Esophagus squamous epithelium (tissue), 5 donors: ENCODE data around the gene SLC7A6OS. TPM values are rescaled to one million over a fixed set of nuclear protein-coding genes. Genes with fewer than 3 reads are reported as not detected.

Source experiments
- DNase-seq: peaks from one replicate; lab custom pipeline; 2025; lab: John Stamatoyannopoulos, UW
- H3K27ac ChIP-seq, 4 donors: fragments of 200-600 bp; sonication (generic); one replicate each; pipeline ENCODE4 v1.5.1; 2016 to 2019; ENCODE audit warnings: mild to moderate bottlenecking in 1 of 4
- H3K27me3 ChIP-seq, 4 donors: fragments of 200-600 bp; sonication (generic); 1 replicate in 3 of 4; 2 replicates in 1 of 4; pipeline versions ENCODE4 v1.5.1 to v1.6.0; 2017 to 2021; ENCODE audit warnings: antibody characterized with exemption in 1 of 4
- H3K36me3 ChIP-seq, 3 donors: fragments of 200-600 bp; sonication (generic); one replicate each; pipeline ENCODE4 v1.5.1; 2016 to 2019
- H3K4me1 ChIP-seq, 3 donors: fragments of 200-600 bp; sonication (generic); one replicate each; pipeline ENCODE4 v1.5.1; 2017 to 2019
- H3K4me3 ChIP-seq, 4 donors: fragments of 200-600 bp; sonication (generic); 1 replicate in 3 of 4; 2 replicates in 1 of 4; pipeline ENCODE4 v1.5.1; 2016 to 2019; ENCODE audit warnings: mild to moderate bottlenecking in 2 of 4, moderate library complexity in 1 of 4
- H3K9me3 ChIP-seq, 3 donors: fragments of 200-600 bp; sonication (generic); one replicate each; pipeline ENCODE4 v1.5.1; 2016 to 2019
- POLR2A ChIP-seq, 4 donors: fragments of 450-650 bp; IDR thresholded peaks; one replicate each; pipeline ENCODE4 v1.6.1; 2017; ENCODE audit warnings: antibody characterized with exemption in 4 of 4, mild to moderate bottlenecking in 4 of 4, moderate library complexity in 3 of 4
- WGBS, 2 donors: methylation state at CpG; one replicate each; pipeline ENCODE4 v1.1.5; 2018; 5-methylcytosine and 5-hydroxymethylcytosine counted together
- intact Hi-C: fragments of 100-400 bp; cut with DNase I; formaldehyde crosslinking; loops from one replicate; pipeline ENCODE4 v1.15.0; 2022
- total RNA-seq, 4 donors: library from RNA; depleted of rRNA; stranded (reverse); fragments of >200 nt; gene quantifications; one replicate each; pipeline ENCODE4 v1.1.0, GENCODE V29; 2016
- TF ChIP-seq, protein P1 (sequence below), 6 experiments: fragments of 450-650 bp in 4 of 6; fragments of 200-600 bp in 2 of 6; sonication (generic) in 2 of 6; IDR thresholded peaks; one replicate each; pipeline ENCODE4 v1.5.1; 2016 to 2019; ENCODE audit warnings: antibody characterized with exemption in 6 of 6, mild to moderate bottlenecking in 4 of 6, moderate library complexity in 4 of 6
- donor health status: DM: yes; HTN: yes; CAD: no.

Gene SLC7A6OS
- total RNA-seq, 4 donors from 2014 or later, result 4.5 to 16.2 (median 6.7) TPM

DNA sequence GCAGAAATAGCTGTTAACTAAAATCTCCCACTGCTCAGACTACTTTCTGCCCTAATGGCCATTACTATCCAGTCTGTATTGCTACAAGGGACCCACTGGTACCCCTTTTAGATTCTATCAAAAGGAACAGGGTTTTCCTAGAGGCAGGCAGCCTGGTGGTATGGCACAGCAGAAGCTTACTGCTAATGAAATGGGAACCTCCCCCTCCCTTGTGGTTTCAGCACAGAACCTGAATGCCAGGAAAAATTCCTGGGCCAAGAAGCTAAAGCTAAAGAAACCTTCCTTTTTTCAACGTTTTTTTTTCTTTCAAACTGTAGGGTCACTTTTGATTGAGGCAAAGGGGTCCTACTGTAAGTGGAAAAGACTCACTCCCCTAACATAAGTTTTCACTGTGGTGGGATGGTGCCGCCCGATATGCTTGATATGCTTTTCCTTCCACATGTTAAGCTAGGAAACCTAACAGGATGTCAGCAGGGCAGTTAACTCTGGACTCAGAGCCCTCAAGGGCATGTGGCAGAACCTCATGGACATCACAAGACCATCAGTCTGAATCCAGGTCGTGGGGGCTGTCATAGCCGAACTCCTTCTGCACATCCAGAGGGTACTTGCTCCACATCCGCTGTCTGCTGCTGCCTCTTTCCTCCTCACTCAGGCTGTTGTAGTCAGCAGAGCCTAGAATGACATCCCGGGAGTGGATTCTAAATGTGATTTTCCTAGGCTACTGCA lies 9.8 kb downstream of the SLC7A6OS start:
- intact Hi-C loops, result no loop called here
- DNase-seq, result no peak
- no peaks in the 10 kb centered on the region for H3K9me3 ChIP-seq
- WGBS, 2 donors, result 71 to 75% methylated on average over 4 to 7 of the region's 7 CpGs
- peaks cover 14 to 100% (median 55%) of the 10 kb centered on the region in 3 donors for H3K36me3 ChIP-seq
- no peak overlapping the region for H3K4me3 ChIP-seq
- TF ChIP-seq POLR2A (IDR thresholded peaks at IDR 0.05), result no peak
- TF ChIP-seq, protein P1, sequence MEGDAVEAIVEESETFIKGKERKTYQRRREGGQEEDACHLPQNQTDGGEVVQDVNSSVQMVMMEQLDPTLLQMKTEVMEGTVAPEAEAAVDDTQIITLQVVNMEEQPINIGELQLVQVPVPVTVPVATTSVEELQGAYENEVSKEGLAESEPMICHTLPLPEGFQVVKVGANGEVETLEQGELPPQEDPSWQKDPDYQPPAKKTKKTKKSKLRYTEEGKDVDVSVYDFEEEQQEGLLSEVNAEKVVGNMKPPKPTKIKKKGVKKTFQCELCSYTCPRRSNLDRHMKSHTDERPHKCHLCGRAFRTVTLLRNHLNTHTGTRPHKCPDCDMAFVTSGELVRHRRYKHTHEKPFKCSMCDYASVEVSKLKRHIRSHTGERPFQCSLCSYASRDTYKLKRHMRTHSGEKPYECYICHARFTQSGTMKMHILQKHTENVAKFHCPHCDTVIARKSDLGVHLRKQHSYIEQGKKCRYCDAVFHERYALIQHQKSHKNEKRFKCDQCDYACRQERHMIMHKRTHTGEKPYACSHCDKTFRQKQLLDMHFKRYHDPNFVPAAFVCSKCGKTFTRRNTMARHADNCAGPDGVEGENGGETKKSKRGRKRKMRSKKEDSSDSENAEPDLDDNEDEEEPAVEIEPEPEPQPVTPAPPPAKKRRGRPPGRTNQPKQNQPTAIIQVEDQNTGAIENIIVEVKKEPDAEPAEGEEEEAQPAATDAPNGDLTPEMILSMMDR (IDR thresholded peaks at IDR 0.05), result no peak
- peaks cover 0 to 30% (median 27%) of the 10 kb centered on the region in 3 donors for H3K4me1 ChIP-seq
- peak overlapping the region in 1 of 4 donors; percentile 69 for H3K27ac ChIP-seq
- H3K27me3 ChIP-seq, result no peaks in the 10 kb centered on the region

DNA sequence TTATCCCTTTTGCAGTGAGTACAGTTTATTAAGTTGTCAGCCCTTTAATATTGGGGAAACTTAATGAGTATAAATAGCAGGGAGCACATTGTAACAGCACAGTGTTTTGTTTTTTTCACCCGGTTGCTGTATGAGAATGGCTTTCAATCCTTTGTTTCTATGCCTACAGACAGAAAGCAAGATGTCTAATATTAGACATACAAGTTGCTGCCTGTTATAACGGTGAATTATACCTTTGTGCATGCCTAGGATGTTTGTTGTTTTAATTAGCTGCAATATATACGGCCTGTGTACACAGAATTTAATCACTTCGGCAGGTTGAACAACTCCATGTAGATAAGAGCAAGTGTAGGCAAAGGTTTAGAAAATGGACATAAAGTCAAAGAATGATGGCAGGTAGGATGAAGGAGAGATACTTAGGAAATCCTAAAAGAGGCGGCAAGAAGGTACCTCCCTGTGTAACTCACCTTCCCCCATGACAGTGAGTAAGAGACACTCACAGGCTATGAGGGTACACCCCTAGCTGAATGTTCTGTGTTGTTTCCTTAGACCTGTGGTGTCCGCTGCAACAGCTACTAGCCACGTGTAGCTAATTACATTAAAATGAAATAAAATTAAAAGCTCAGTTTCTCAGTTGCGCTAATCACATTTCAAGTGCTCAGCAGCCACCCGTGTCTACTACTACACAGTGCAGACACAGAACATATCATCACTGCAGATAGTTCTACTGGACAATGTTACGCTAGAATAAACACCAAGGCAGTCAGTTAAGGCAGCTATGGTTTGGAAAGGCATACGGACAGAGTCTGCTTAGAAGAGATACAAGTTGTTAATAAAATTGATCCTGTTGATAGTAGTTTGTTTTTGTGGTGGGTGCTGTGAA lies 10.9 kb downstream of the SLC7A6OS start:
- TF ChIP-seq, protein P1 (IDR thresholded peaks at IDR 0.05), result no peak
- no peak for TF ChIP-seq POLR2A (IDR thresholded peaks at IDR 0.05)
- peak overlapping the region; percentile 49 to 70 (median 67) for H3K27ac ChIP-seq
- H3K4me1 ChIP-seq, result peaks cover 0 to 30% (median 27%) of the 10 kb centered on the region in 3 donors
- H3K36me3 ChIP-seq, result peaks cover 14 to 100% (median 51%) of the 10 kb centered on the region in 3 donors
- 52 to 55% methylated on average over 11 of the region's 11 CpGs for WGBS, 2 donors
- no peak overlapping the region for H3K4me3 ChIP-seq
- no peaks in the 10 kb centered on the region for H3K27me3 ChIP-seq
- no peak for DNase-seq
- no peaks in the 10 kb centered on the region for H3K9me3 ChIP-seq
- intact Hi-C loops, result loop anchor here (10.0 kb wide), 1 partner anchor 55 kb away; no protein-coding TSS in a partner anchor

DNA sequence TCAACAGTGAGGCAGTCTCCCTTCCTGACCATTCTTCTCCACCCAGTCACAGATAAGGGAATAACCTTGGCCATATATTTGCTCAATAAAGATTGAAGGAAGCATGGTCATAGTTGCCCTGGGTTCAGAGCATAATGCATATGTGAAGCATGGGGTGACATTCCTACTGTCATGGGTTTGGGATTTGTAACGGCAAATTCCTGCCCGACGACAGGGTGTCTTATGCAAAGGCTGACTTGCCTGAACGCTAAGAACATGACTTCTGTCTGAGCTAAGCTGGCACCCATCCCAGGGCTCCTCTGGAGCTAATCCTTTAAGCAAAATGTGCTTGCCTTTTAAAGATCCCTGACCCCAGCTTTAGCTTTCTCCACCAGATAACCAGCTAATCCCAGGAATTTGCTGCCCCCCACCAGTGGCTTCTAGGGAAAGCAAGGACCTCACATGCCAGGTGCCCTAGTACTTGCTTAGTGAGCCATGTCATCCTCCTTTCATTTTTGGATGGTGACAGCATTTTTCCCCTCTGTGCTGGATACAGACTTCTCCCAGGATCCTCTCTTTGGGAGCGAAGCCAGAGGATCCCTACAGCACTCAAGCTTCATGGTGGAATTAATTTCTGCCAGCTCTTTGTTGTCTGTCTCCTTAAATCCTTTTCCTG lies 11.7 kb downstream of the SLC7A6OS start:
- intact Hi-C loops, result loop anchor here (10.0 kb wide), 1 partner anchor 56 kb away; no protein-coding TSS in a partner anchor
- Histone ChIP-seq H3K36me3 (peaks cover 14 to 100% (median 51%) of the 10 kb centered on the region in 3 donors), H3K9me3 (no peaks in the 10 kb centered on the region), H3K4me1 (peaks cover 0 to 30% (median 27%) of the 10 kb centered on the region in 3 donors), H3K27me3 (no peaks in the 10 kb centered on the region), H3K27ac (peak overlapping the region; percentile 49 to 70 (median 67)), H3K4me3 (no peak overlapping the region)
- WGBS, 2 donors, result 22 to 30% methylated on average over 5 of the region's 5 CpGs
- no peak for TF ChIP-seq POLR2A (IDR thresholded peaks at IDR 0.05)
- TF ChIP-seq, protein P1 (IDR thresholded peaks at IDR 0.05), result no peak
- no peak for DNase-seq

DNA sequence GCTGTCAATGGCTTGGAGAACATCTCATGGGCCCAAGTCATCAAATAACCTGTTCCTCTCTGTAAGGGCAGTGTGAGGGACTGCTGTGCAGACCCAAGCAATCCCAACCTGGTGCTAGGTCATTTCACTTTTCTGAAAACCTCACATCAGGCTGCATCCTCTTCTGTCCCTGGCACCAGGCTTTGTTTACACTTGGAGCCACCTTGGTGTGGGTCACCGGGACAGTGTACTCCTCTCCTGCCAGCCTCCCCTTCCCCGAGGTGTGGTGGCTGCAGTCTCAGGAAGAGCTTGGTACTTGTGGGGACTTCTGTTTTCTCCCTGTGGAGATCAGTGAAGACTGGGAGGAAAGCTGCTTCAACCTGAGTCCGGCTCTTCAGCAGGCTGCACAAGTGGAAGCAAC lies 12.4 kb downstream of the SLC7A6OS start:
- no peak for DNase-seq
- intact Hi-C loops, result loop anchor here (10.0 kb wide), 1 partner anchor 56 kb away; no protein-coding TSS in a partner anchor
- TF ChIP-seq, protein P1 (IDR thresholded peaks at IDR 0.05), result no peak
- no peak for TF ChIP-seq POLR2A (IDR thresholded peaks at IDR 0.05)
- peaks cover 14 to 100% (median 50%) of the 10 kb centered on the region in 3 donors for H3K36me3 ChIP-seq
- H3K9me3 ChIP-seq, result no peaks in the 10 kb centered on the region
- peak overlapping the region; percentile 49 to 70 (median 67) for H3K27ac ChIP-seq
- H3K27me3 ChIP-seq, result no peaks in the 10 kb centered on the region
- WGBS, 2 donors, result 84 to 100% methylated on average over 1 to 3 of the region's 3 CpGs
- H3K4me1 ChIP-seq, result peaks cover 0 to 30% (median 27%) of the 10 kb centered on the region in 3 donors
- no peak overlapping the region for H3K4me3 ChIP-seq
